PC-3 (cell line): ENCODE results near the gene MYH14.

Experiments used
- EZH2 ChIP-seq: fragments of 300-600 bp; sonication (generic); IDR thresholded peaks from one replicate; pipeline ENCODE4 v1.6.1; 2017; ENCODE audit warnings: antibody characterized with exemption, mild to moderate bottlenecking, low read length; ENCODE audit not compliant: unreplicated experiment
- EZH2phosphoT487 ChIP-seq: fragments of 300-600 bp; sonication (generic); IDR thresholded peaks from 2 replicates; pipeline ENCODE4 v1.6.1; 2018; ENCODE audit warnings: mild to moderate bottlenecking, antibody characterized with exemption, low read length, borderline replicate concordance
- TF ChIP-seq, protein P1 (sequence below): fragments of 300-600 bp; sonication (generic); conservative IDR thresholded peaks from 2 replicates; pipeline ENCODE4 v1.5.1; 2017; ENCODE audit warnings: antibody characterized with exemption, low read depth, mild to moderate bottlenecking, low read length

GRCh38 chr19:50334741-50335421 is 131.5 kb downstream of the MYH14 start:
- TF ChIP-seq, protein P1, sequence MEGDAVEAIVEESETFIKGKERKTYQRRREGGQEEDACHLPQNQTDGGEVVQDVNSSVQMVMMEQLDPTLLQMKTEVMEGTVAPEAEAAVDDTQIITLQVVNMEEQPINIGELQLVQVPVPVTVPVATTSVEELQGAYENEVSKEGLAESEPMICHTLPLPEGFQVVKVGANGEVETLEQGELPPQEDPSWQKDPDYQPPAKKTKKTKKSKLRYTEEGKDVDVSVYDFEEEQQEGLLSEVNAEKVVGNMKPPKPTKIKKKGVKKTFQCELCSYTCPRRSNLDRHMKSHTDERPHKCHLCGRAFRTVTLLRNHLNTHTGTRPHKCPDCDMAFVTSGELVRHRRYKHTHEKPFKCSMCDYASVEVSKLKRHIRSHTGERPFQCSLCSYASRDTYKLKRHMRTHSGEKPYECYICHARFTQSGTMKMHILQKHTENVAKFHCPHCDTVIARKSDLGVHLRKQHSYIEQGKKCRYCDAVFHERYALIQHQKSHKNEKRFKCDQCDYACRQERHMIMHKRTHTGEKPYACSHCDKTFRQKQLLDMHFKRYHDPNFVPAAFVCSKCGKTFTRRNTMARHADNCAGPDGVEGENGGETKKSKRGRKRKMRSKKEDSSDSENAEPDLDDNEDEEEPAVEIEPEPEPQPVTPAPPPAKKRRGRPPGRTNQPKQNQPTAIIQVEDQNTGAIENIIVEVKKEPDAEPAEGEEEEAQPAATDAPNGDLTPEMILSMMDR = no peak
- TF ChIP-seq EZH2 (no peak), EZH2phosphoT487 (no peak)
